A549 treated with AZD9567 at 1 μM for 4 hours (cell line): ENCODE data around the gene SURF2. TPM values are rescaled to one million over a fixed set of nuclear protein-coding genes. Genes with fewer than 3 reads are reported as not detected.

ENCODE experiments used
- total RNA-seq: library from RNA; stranded (reverse); fragments of 200-300 nt; extraction: Qiagen RNA extraction; gene quantifications from 5 replicates; pipeline ENCODE4 v1.2.3, GENCODE V29; 2022; ENCODE audit not compliant: insufficient read depth

The SURF2 gene
- total RNA-seq = 38.4 to 57.3 TPM (median 52.3 TPM) in 5 replicates

DNA sequence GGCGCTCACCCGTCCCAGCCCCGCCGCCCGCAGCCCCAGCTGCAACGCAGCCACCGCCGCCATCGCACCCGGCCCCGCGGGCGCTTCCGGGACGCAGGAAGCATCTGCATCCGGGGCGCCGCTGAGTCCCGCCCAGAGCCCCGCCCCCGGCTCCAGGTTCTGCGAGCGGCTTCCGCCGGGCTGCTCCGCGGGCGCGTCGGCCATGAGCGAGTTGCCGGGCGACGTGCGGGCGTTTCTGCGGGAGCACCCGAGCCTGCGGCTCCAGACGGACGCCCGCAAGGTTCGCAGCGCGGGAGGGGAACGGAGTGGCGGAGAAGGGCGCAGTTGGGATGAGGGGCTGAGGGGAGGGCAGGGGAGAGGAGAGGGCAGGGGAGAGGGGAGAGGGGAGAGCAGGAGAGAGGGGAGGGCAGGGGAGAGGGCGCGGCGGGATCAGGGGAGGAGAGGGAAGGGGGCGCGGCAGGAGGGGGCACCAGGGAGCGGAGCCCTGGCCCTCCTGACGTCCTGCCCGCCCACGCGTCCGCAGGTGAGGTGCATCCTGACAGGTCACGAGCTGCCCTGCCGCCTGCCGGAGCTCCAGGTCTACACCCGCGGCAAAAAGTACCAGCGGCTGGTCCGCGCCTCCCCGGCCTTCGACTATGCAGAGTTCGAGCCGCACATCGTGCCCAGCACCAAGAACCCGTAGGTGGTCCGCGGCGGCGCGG lies at the start of gene SURF2, which contains the start of gene SURF1:
TSS of gene SURF2 (plus strand) at position 160 of the 701 bp plus-strand sequence. CDS start at position 203, 43 bp downstream.
TSS of gene SURF1 (minus strand) at position 97 of the 701 bp plus-strand sequence. CDS start at position 63, 34 bp downstream.

DNA sequence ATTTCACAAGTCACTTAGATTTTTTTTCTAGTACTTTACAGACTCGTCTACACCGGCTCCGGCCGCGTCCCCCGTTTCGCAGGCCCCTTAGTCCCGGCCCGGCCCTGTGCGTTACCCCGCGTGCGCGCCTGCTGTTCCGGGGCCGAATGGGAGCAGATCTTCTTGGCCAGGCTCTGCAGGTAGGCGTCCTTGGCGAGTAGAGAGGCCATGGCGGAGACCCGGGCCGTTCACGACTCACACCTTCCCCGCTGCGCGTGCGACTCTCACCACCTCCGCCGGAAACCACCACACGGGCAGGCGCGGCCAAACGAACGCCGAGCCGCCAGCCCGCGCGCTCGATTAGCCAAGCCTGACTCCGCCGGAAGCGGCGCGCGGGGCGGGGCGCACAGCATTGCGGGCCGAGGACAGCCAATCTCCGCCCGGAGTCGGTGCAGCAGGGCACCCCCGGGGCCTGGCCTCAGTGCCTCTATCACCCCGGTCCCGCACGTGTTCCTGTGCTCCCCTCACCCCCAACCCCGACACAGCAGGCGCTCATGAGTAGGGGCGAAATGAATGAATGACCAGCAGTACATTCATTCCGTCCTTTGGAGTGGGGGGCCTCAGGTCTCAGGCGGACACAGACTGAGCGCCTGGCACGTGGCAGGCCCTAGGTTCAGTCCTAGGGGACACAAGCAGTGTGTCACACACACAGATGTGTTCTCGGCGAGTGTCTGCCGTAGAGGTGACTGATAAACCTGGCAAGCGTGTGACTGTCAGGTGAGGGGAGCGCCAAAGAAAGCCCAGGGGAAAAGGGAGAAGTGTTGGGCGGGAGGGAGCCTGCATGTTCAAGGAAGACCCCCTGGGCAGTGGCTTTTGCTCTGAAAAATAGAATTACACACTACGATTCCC lies 20.2 kb upstream of the SURF2 start, which contains the start of gene SURF6:
TSS of gene SURF6 (minus strand) at position 265 of the 888 bp plus-strand sequence. CDS start at position 209, 56 bp downstream.

DNA sequence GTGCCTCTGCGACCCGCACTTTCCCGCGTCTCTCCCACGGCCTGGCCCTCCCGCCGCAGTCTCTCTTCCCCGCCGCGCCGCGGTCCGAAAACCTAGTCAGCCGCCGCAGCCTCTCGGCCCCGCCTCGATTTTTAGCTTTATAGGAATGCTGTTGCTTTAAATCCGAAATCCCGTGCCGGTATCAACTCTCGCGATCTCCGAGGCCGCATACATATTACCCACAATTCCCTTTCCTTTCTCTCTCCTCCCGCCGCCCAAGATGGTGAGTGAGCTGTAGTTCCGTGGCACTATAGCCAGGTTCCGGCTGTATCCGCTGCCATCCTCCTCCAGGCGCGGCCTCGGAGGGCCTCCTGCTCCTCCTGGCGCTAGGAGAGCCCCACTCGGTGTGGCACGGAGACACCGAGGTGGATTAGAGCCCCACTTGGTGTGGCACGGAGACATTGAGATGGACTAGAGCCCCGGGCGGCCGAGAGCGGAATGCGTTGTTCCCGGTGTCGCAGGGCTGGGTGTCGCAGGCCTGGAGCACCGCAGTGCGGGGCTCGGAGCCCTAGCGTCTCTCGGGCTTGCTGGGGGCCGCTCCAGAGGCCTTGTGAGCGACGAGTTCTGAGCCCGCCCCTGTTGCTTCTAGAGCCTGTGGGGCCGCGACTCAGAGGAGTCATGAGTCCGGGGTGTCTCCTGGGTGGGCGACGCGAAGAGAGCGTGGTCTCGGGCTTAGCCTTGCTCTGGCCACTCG lies 8.2 kb upstream of the SURF2 start, which contains the start of the genes MED22 and RPL7A:
TSS of gene MED22 (minus strand) at position 147 of the 733 bp plus-strand sequence. CDS start 1,469 bp downstream, outside the sequence.
TSS of gene RPL7A (plus strand) at position 234 of the 733 bp plus-strand sequence. CDS start at position 260, 26 bp downstream.

GRCh38 chr9:133375724-133376654 lies 19.6 kb downstream of the SURF2 start, which contains the start of the genes STKLD1 and SURF4:
Gene STKLD1 (plus strand): TSS chr9:133376366. CDS start chr9:133376474, 108 bp downstream.
Gene SURF4 (minus strand): TSS chr9:133376060. CDS start chr9:133375969, 91 bp downstream.

Other genes with a start within 250 kb of the SURF2 start
- 20.4 to 30.5 TPM (median 27.1 TPM) in 5 replicates for gene RALGDS, start 235.3 kb upstream of the SURF2 start, total RNA-seq
- 1.7 to 2.0 TPM (median 1.7 TPM) in 4 of 5 replicates, not detected in the other for gene GBGT1, start 192.6 kb upstream of the SURF2 start, total RNA-seq
- not detected in 5 replicates for gene OBP2B, start 147.3 kb upstream of the SURF2 start, total RNA-seq
- gene ABO, start 81.3 kb upstream of the SURF2 start, total RNA-seq = not detected in 5 replicates
- 18.0 to 32.3 TPM (median 26.1 TPM) in 5 replicates for gene SURF6, start 20.4 kb upstream of the SURF2 start, total RNA-seq
- 22.0 to 29.7 TPM (median 28.3 TPM) in 5 replicates for gene MED22, start 8.4 kb upstream of the SURF2 start, total RNA-seq
- gene RPL7A, start 8.3 kb upstream of the SURF2 start, total RNA-seq = 3,359 to 3,571 TPM (median 3,504 TPM) in 5 replicates
- 43.9 to 54.8 TPM (median 47.5 TPM) in 5 replicates for gene SURF1, start 63 bp upstream of the SURF2 start, total RNA-seq
- gene SURF4, start 19.5 kb downstream of the SURF2 start, total RNA-seq = 191 to 201 TPM (median 199 TPM) in 5 replicates
- 0.54 to 1.1 TPM (median 0.81 TPM) in 4 of 5 replicates, not detected in the other for gene STKLD1, start 19.8 kb downstream of the SURF2 start, total RNA-seq
- gene REXO4, start 61.5 kb downstream of the SURF2 start, total RNA-seq = 32.2 to 36.8 TPM (median 33.9 TPM) in 5 replicates
- gene ADAMTS13, start 65.8 kb downstream of the SURF2 start, total RNA-seq = 0.46 to 3.2 TPM (median 0.55 TPM) in 5 replicates
- 4.1 to 5.8 TPM (median 4.6 TPM) in 5 replicates for gene CACFD1, start 103.4 kb downstream of the SURF2 start, total RNA-seq
- 18.5 to 22.2 TPM (median 21.0 TPM) in 5 replicates for gene SLC2A6, start 122.5 kb downstream of the SURF2 start, total RNA-seq
- gene MYMK, start 168.4 kb downstream of the SURF2 start, total RNA-seq = not detected in 5 replicates
- 0.05 TPM in 1 of 5 replicates, not detected in the others for gene ADAMTSL2, start 178.2 kb downstream of the SURF2 start, total RNA-seq